OCI-LY3 (cell line): Measurements from ENCODE around the gene OR6S1.

Experiments
- CTCF ChIP-seq: fragments of 200-600, 300-600 bp; sonication (generic); IDR thresholded peaks from 2 replicates; pipeline ENCODE4 v1.5.1; 2014; ENCODE audit warnings: antibody characterized with exemption, low read length, low read depth
- EZH2phosphoT487 ChIP-seq: fragments of 200-600 bp; shearing (Covaris generic); IDR thresholded peaks from 2 replicates; pipeline ENCODE4 v1.6.1; 2018; ENCODE audit warnings: antibody characterized with exemption, mixed run types, low read depth

- TF ChIP-seq CTCF, result no peak
- no peak for TF ChIP-seq EZH2phosphoT487
Observed at GRCh38 chr14:20656274-20656673, 14.8 kb upstream of the OR6S1 start.
